Activated T-cell treated with anti-CD3 and anti-CD28 coated beads, Interleukin-2, amount 50 U/mL, for 4 hours (primary cell): Measurements from ENCODE around the gene FLACC1. TPM values are rescaled to one million over a fixed set of nuclear protein-coding genes. Genes with fewer than 3 reads are reported as not detected.

Source experiments
- ATAC-seq, 2 donors: fragments of 200-7000 bp; cut with Tn5 transposase; one replicate each; pipeline ENCODE4 v1.10.0; 2021
- DNase-seq: peaks from one replicate; pipeline ENCODE4 v3.0.0-alpha.2; 2020
- H3K27me3 Mint-ChIP-seq: one replicate; pipeline ENCODE4 v1.8.0; 2021; ENCODE audit warnings: low read depth, mixed read lengths
- H3K36me3 Mint-ChIP-seq: one replicate; pipeline ENCODE4 v1.8.0; 2022; ENCODE audit warnings: mixed read lengths; ENCODE audit not compliant: insufficient read depth
- H3K4me1 Mint-ChIP-seq: one replicate; pipeline ENCODE4 v1.8.0; 2021; ENCODE audit warnings: low read depth, mixed read lengths
- H3K4me3 Mint-ChIP-seq: one replicate; pipeline ENCODE4 v1.8.0; 2021; ENCODE audit warnings: mild to moderate bottlenecking, moderate library complexity, mixed read lengths
- H3K9me3 Mint-ChIP-seq: one replicate; pipeline ENCODE4 v1.8.0; 2021; ENCODE audit warnings: mixed read lengths
- total RNA-seq, 3 donors: library from RNA; stranded (reverse); gene quantifications; one replicate each; pipeline ENCODE4 v1.2.1, GENCODE V29; 2021

The FLACC1 gene
- total RNA-seq, 3 donors from 2014 or later: 0.63 to 1.5 (median 0.87) TPM

DNA sequence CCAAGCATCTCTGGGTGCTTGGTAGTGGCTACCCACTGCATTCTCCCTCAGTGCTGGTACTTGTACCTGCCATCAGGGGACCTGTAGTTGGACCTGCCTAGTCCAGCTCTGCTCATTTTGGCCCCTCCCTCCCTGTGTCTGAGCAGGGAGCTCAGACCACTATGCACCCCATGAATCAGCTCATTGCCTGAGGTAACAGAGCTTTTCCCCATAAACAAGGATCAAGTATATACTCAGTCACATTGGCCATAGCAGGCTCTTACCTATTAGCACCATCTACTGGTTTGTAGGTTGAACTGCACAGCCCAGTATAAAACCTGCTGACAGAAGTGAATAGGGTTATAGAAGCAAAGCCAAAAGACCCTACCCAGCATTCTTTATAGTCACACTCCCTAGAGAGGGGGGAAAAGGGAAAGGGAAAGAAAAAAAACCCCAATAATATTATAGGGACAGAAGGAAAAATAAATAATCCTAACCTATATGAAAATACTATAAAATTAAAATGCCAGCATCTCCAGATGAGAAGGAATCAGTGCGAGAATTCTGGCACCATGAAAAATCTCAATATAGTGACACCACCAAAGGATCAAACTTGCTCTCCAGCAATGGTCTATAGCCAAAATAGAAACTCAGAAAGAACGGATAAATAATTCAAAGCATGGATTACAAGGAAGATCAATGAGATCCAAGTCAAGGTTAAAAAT, 6.9 kb upstream of the FLACC1 start:
- Mint-ChIP-seq H3K27me3 (no peaks in the 10 kb centered on the region), H3K4me3 (no peak overlapping the region), H3K9me3 (peaks cover 19% of the 10 kb centered on the region), H3K4me1 (peaks cover 35% of the 10 kb centered on the region), H3K36me3 (peaks cover 43% of the 10 kb centered on the region)
- ATAC-seq (peak; percentile 86), DNase-seq (no peak)

DNA sequence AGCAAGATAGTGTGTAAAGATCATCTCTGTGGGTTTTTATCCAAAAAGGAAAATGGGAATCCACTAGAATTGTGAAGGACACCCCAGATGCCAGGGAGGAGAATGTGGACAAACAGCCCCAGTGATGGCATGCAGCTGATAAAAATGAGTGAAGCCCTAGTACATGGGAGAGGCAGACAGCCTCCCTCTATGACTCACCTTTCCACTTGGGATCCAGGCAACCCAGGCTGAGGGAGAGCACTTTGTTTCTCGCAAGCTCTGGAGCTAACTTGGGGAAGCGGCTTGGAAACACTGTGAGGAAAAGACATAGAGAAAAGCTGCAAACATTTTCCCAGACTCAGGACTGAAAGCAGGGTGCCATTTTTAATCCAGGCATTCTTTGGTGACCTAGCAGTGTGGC, 5.3 kb upstream of the FLACC1 start:
- no peak for ATAC-seq
- Mint-ChIP-seq H3K4me1 (peaks cover 40% of the 10 kb centered on the region), H3K4me3 (no peak overlapping the region), H3K9me3 (peaks cover 8% of the 10 kb centered on the region), H3K27me3 (no peaks in the 10 kb centered on the region), H3K36me3 (peaks cover 33% of the 10 kb centered on the region)
- no peak for DNase-seq

DNA sequence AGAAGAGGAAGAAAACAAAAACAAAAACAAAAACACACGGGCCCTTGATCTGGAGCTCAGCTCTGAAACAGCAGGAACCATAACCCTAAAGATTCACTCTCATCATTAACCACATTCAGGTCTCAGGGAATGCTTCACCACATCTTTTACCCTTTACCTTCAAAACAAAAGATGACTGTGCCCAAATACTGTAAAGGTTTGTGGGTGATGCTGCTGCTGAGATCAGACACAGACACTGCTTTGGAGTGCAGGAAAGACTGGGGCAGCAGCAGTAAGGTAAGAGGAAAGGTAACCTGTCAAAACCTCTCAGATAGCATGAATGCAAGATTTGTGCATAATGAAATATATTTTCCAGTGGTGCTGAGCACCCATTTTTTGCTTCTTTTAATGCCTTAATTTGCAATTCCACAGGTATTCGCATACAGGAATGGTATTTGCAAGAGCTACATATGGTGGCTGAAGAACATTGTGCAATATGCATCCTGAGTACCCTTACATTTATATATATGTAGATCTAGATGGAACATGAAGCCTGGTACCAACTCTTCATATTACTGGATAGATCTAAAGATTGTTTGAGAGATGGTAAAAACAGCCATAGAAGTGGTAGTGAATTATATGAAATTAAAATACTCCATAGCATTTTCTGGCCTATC, 4.1 kb upstream of the FLACC1 start:
- H3K4me3 Mint-ChIP-seq: no peak overlapping the region
- no peak for ATAC-seq
- DNase-seq: no peak
- H3K27me3 Mint-ChIP-seq: no peaks in the 10 kb centered on the region
- no peaks in the 10 kb centered on the region for H3K9me3 Mint-ChIP-seq
- H3K4me1 Mint-ChIP-seq: peaks cover 40% of the 10 kb centered on the region
- peaks cover 23% of the 10 kb centered on the region for H3K36me3 Mint-ChIP-seq

DNA sequence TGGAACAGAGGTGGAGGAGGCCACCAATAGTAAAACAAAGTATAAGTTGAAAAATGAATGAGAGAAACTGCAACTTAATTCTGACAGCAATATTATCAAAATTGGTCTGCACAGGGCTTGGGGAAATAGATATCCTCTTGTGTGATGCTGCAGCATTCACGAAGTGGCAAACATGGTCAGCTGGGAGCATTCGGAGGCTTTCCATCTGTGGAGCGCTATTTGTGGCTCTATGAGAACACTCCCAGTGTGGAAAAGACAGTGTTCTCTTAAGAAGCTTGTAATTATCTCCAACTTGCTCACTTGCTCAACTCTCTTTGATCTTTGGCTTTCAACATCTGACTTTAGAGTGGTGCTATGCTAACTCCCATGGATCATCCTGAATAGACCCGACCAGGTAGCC, 3.1 kb upstream of the FLACC1 start:
- ATAC-seq: no peak
- peaks cover 17% of the 10 kb centered on the region for H3K36me3 Mint-ChIP-seq
- no peak overlapping the region for H3K4me3 Mint-ChIP-seq
- no peaks in the 10 kb centered on the region for H3K27me3 Mint-ChIP-seq
- H3K9me3 Mint-ChIP-seq: no peaks in the 10 kb centered on the region
- DNase-seq: no peak
- peaks cover 38% of the 10 kb centered on the region for H3K4me1 Mint-ChIP-seq

DNA sequence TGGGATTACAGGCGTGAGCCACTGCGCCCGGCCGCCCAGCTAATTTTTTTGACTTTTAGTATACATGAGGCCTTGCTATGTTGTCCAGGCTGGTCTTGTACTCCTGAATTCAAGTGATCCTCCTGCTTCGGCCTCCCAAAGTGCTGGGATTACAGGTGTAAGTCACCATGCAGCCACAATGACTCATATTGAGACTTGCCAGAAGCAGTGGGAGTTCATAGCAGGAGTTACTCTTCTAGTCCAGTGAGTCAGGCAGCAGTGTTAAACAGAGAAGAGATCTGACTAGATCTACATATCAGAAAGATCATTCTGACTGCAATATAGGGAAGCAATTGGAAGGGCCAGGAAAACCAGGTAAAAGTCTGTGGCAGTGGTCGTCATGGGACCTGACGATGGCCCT, 1.5 kb upstream of the FLACC1 start:
- H3K4me1 Mint-ChIP-seq: peaks cover 34% of the 10 kb centered on the region
- H3K4me3 Mint-ChIP-seq: no peak overlapping the region
- DNase-seq: no peak
- H3K36me3 Mint-ChIP-seq: peaks cover 11% of the 10 kb centered on the region
- peak; percentile 69 to 81 for ATAC-seq
- H3K27me3 Mint-ChIP-seq: no peaks in the 10 kb centered on the region
- no peaks in the 10 kb centered on the region for H3K9me3 Mint-ChIP-seq

DNA sequence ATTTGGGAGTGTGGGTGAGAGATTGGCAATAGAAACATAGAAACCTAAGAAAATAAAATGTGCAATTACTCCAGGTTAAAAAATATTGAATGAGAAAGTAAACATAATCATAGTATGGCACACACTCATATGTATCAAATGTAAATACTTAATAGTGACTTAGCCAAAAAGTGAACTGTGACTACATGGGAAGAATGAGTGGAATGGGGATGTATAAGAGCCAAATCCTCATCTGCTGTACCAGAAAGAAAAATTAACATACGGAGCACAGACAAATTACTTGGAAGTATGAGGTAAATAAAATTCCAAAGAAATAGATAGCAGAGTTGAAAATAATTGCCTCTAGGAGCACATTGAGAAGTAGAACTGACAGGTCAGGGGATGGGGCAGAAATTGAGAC, 4.0 kb downstream of the FLACC1 start:
- H3K27me3 Mint-ChIP-seq: no peaks in the 10 kb centered on the region
- no peak overlapping the region for H3K4me3 Mint-ChIP-seq
- peaks cover 12% of the 10 kb centered on the region for H3K36me3 Mint-ChIP-seq

DNA sequence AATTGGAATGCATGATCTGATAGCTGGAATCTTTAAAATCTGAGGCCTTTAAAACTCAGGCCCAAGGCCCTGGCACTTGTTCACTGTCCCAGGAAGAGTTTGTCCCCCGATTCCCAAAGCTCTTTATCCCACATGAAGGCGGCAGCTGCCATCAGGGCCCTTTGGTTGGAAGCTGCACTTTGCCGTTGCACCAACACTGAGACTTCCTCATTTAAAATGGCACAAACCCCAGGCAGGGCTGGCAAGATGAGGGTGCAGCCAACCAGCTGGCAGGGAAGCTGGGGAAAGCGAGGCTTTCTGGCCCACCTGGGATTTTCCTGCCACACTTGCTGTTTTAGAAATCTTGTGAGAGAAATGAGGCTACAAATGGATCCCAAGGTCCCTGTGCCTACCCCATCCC, 6.3 kb downstream of the FLACC1 start:
- Mint-ChIP-seq H3K27me3 (no peaks in the 10 kb centered on the region), H3K4me3 (no peak overlapping the region), H3K36me3 (peaks cover 17% of the 10 kb centered on the region), H3K4me1 (no peaks in the 10 kb centered on the region), H3K9me3 (no peaks in the 10 kb centered on the region)
- no peak for ATAC-seq
- DNase-seq: no peak

More for the DNA sequence above, 4.0 kb downstream of the FLACC1 start:
- DNase-seq (no peak), ATAC-seq (no peak)
- no peaks in the 10 kb centered on the region for H3K9me3 Mint-ChIP-seq
- no peaks in the 10 kb centered on the region for H3K4me1 Mint-ChIP-seq

DNA sequence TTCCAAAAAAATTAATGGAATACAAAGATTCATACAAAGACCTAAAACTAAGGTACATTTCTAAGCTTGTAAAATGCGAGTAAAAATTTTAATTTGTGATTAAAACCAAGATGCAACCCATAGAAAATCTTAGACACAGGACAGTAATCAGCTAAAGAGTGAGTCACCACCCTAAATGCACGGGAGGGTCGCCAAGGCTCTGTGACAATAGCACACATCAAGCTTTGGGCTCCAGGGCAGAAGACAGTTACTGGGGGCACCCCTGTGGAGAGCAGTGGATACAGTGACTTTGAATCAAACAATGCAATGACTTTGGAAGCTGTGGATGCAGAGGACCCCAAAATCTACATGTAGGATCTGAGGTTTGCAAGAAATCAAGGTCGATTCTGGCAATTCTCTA, 7.5 kb downstream of the FLACC1 start:
- DNase-seq (no peak), ATAC-seq (no peak)
- Mint-ChIP-seq H3K27me3 (no peaks in the 10 kb centered on the region), H3K4me3 (no peak overlapping the region), H3K36me3 (peaks cover 24% of the 10 kb centered on the region), H3K9me3 (no peaks in the 10 kb centered on the region), H3K4me1 (no peaks in the 10 kb centered on the region)

DNA sequence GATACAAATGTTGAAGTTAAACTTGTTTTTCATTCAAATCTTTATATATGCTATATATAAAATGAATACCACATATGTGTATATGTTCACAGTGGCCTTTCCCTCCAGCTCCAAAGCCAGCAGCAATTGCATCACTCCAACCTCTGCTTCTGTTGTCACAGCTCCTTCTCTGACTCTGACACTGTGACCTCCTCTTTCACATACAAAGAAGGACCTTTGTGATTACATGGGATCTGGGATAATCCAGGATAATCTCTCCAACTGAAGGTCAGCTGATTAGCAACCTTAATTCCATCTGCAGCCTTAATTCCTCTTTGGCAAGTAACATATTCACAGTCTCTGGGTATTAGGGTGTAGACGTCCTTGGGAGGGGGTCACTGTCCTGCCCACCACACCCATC, 8.4 kb downstream of the FLACC1 start:
- H3K27me3 Mint-ChIP-seq: no peaks in the 10 kb centered on the region
- H3K4me3 Mint-ChIP-seq: no peak overlapping the region
- H3K9me3 Mint-ChIP-seq: no peaks in the 10 kb centered on the region
- H3K36me3 Mint-ChIP-seq: peaks cover 28% of the 10 kb centered on the region
- H3K4me1 Mint-ChIP-seq: no peaks in the 10 kb centered on the region
- DNase-seq (no peak), ATAC-seq (no peak)

DNA sequence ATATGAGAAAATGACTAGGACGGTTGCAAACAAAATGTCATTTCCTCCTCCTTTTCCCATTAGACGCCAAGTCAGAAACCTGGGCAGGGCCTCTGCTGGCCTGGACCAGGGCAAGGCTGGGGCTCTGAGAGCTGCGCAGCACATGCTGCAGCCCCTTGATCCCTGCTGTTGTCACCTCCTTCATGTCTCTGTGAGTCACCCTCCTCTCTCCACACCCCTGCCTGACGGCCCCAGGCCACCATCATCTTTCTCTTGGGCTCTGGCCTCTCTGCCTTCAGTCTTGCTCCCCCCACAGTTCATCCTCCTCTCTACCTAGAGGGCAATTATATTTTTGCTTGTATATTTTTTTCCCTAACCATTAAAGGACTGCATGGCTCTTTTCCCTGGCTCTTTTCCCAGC, 10.0 kb downstream of the FLACC1 start:
- Mint-ChIP-seq H3K27me3 (no peaks in the 10 kb centered on the region), H3K36me3 (peaks cover 41% of the 10 kb centered on the region), H3K4me3 (no peak overlapping the region), H3K9me3 (no peaks in the 10 kb centered on the region), H3K4me1 (no peaks in the 10 kb centered on the region)
- ATAC-seq (no peak), DNase-seq (no peak)

DNA sequence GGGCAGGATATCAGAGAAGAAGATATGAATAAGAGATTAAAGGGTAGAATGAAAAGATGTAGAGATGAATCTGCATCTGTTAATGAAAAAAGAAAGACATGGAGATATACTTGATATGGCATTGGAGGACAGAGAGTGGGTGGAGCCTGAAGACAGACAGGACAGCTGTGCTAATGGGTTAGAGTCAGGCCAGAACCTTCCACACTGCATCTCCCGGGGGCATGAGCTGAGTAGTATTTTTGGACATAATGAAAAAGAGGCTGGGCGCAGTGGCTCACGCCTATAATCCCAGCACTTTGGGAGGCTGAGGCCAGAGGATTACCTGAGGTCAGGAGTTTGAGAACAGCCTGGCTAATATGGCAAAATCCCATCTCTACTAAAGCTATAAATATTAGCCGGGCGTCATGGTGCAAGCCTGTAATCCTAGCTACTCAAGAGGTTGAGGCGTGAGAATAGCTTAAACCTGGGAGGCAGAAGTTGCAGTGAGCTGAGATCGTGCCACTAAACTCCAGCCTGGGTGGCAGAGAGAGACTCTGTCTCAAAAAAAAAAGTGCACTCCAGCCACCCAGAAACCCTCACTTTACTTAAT, 11.4 kb downstream of the FLACC1 start:
- DNase-seq: no peak
- Mint-ChIP-seq H3K9me3 (no peaks in the 10 kb centered on the region), H3K4me1 (peaks cover 3% of the 10 kb centered on the region), H3K27me3 (no peaks in the 10 kb centered on the region), H3K4me3 (no peak overlapping the region), H3K36me3 (peaks cover 50% of the 10 kb centered on the region)
- no peak for ATAC-seq

DNA sequence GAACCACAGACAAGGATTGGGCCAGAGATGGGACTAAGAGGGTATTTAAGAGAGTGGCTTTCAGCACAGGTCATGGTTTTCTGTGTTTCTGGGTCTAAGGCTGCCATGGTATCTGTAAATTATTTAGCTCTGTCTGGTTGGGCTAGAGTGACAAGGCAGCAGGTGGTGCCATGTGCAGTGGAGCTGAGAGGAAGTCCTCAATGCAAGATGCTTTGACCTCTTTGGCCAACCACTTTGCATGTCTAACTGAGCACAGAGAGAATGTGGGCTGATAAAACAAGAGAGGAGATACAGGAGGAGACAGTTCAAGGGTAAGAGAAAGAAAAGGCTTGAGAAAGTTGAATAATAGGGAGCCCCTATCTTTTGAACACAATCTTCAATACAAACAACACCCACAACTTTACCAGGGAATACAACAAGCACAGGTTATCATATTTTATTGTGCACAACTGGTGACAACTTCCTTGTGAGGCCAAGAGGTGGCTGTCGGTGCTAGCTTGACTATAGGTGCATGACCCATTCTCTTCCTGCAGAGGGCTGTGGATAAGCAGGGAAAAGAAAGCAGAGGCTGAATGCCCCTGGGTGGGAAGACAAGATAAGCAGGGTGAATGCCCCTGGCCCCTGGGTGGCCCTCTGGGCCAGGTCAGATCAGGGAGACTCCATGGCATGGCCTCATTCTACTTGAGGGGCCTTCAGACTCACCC, 12.3 kb downstream of the FLACC1 start:
- ATAC-seq (no peak), DNase-seq (no peak)
- Mint-ChIP-seq H3K4me3 (no peak overlapping the region), H3K27me3 (no peaks in the 10 kb centered on the region), H3K9me3 (peaks cover 4% of the 10 kb centered on the region), H3K4me1 (peaks cover 8% of the 10 kb centered on the region), H3K36me3 (peaks cover 53% of the 10 kb centered on the region)

DNA sequence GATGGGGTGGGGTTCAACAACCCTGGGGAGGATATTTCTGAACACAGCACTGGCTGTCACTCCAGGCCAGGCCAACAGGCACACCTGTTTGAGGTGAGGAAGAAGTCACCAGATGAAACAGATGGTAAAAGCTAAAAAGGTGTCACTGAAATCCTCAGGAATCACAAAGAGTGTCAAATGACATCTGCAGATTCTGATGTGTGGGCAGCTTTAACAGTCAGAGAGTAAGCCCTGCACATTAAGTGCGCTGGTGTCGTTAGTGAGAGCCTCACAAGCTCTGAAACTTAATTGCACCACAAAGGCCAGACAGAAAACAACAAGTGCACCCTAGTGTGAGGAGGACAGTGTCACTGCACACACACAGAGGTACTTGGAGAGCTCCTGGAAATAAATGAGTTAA, 13.6 kb downstream of the FLACC1 start:
- DNase-seq: no peak
- peaks cover 8% of the 10 kb centered on the region for H3K4me1 Mint-ChIP-seq
- no peaks in the 10 kb centered on the region for H3K27me3 Mint-ChIP-seq
- no peak for ATAC-seq
- no peak overlapping the region for H3K4me3 Mint-ChIP-seq
- H3K36me3 Mint-ChIP-seq: peaks cover 50% of the 10 kb centered on the region
- H3K9me3 Mint-ChIP-seq: peaks cover 12% of the 10 kb centered on the region

DNA sequence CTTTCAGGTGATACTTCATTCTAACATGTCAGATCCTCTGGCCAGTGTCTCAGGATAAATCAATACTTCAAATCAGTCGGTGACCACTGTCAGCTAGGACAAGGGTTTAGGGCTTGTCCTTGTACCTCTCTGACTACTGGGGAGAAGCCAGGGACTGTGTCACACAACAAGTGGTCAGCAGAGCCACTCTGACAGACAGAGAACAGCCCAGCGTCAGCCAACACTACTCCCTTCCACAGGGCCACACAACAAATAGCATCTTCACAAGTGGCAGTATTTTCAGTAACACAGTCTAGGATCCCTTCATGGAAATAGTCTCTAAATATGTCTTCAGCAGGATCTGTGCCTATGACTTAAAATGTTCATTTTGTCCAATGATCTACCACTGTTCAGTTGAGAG, 14.2 kb downstream of the FLACC1 start:
- DNase-seq (no peak), ATAC-seq (no peak)
- Mint-ChIP-seq H3K27me3 (no peaks in the 10 kb centered on the region), H3K9me3 (peaks cover 16% of the 10 kb centered on the region), H3K36me3 (peaks cover 50% of the 10 kb centered on the region), H3K4me3 (no peak overlapping the region), H3K4me1 (peaks cover 8% of the 10 kb centered on the region)
